SJCRH30 (cell line): ENCODE measurements around the gene GPR148. TPM values are rescaled to one million over a fixed set of nuclear protein-coding genes. Genes with fewer than 3 reads are reported as not detected.
"Not testable (repeated sequence)": the region's sequence is repeated elsewhere in the genome, so short reads cannot be mapped to it uniquely, and the experiment has no call there.

Source experiments
- DNase-seq, 2 experiments: peaks; one replicate each; pipeline ENCODE4 v3.0.0-alpha.2; 2015 to 2020
- H3K27ac ChIP-seq: fragments of 250-450 bp; sonication (Bioruptor Pico); 2 replicates; pipeline ENCODE4 v1.5.1; 2020; ENCODE audit warnings: mild to moderate bottlenecking, moderate library complexity
- H3K27me3 ChIP-seq: fragments of 250-450 bp; sonication (Bioruptor Pico); 2 replicates; pipeline ENCODE4 v1.5.1; 2020; ENCODE audit warnings: mild to moderate bottlenecking, moderate library complexity
- H3K36me3 ChIP-seq: fragments of 250-450 bp; sonication (Bioruptor Pico); 2 replicates; pipeline ENCODE4 v1.5.1; 2020; ENCODE audit warnings: mild to moderate bottlenecking, moderate library complexity
- H3K4me1 ChIP-seq: fragments of 250-450 bp; sonication (Bioruptor Pico); 2 replicates; pipeline ENCODE4 v1.5.1; 2020; ENCODE audit warnings: mild to moderate bottlenecking, moderate library complexity
- H3K4me3 ChIP-seq: fragments of 250-450 bp; sonication (Bioruptor Pico); 2 replicates; pipeline ENCODE4 v1.5.1; 2020; ENCODE audit warnings: mild to moderate bottlenecking, moderate library complexity
- H3K9me3 ChIP-seq: fragments of 250-450 bp; sonication (Bioruptor Pico); replicated peaks from 2 replicates; pipeline ENCODE4 v1.5.1; 2020; ENCODE audit warnings: mild to moderate bottlenecking, moderate library complexity
- total RNA-seq: library from RNA; depleted of rRNA; stranded (reverse); fragments of >200 nt; shearing (Covaris generic); gene quantifications from 2 replicates; pipeline ENCODE4 v1.2.3, GENCODE V29; 2014; rRNA removed

The GPR148 gene
- total RNA-seq: not detected in 2 replicates

- no peak within 1 kb of the TSS for H3K4me3 ChIP-seq
- H3K9me3 ChIP-seq: no peaks in the 10 kb centered on the region
Observed at GRCh38 chr2:130728549-130729316, at the start of gene GPR148. GPR148 (plus strand) TSS chr2:130729070; CDS start chr2:130729152, 82 bp downstream.

GRCh38 chr2:130692041-130692770 lies 36.7 kb upstream of the GPR148 start:
- H3K4me1 ChIP-seq, H3K36me3 ChIP-seq, H3K27me3 ChIP-seq, H3K4me3 ChIP-seq, H3K27ac ChIP-seq, DNase-seq, H3K9me3 ChIP-seq: not testable (repeated sequence)

More at GRCh38 chr2:130728549-130729316, at the start of gene GPR148:
- no peak for DNase-seq
- Histone ChIP-seq H3K27me3 (no peaks in the 10 kb centered on the region), H3K36me3 (no peaks in the 10 kb centered on the region), H3K27ac (no peak within 1 kb of the TSS), H3K4me1 (no peaks in the 10 kb centered on the region)

GRCh38 chr2:130693474-130693873 lies 35.4 kb upstream of the GPR148 start:
- H3K9me3 ChIP-seq, DNase-seq, H3K36me3 ChIP-seq: not testable (repeated sequence)

GRCh38 chr2:130703250-130703649 lies 25.6 kb upstream of the GPR148 start:
- not testable (repeated sequence) for H3K9me3 ChIP-seq, H3K4me3 ChIP-seq, H3K4me1 ChIP-seq, H3K27ac ChIP-seq, H3K27me3 ChIP-seq, DNase-seq, H3K36me3 ChIP-seq

More at GRCh38 chr2:130693474-130693873, 35.4 kb upstream of the GPR148 start:
- H3K4me1 ChIP-seq, H3K27me3 ChIP-seq, H3K4me3 ChIP-seq, H3K27ac ChIP-seq: not testable (repeated sequence)

GRCh38 chr2:130714795-130715194 lies 14.1 kb upstream of the GPR148 start:
- not testable (repeated sequence) for H3K9me3 ChIP-seq, H3K27me3 ChIP-seq, H3K4me1 ChIP-seq, DNase-seq, H3K36me3 ChIP-seq, H3K4me3 ChIP-seq, H3K27ac ChIP-seq

- DNase-seq: no peak
- no peaks in the 10 kb centered on the region for H3K27me3 ChIP-seq
- H3K36me3 ChIP-seq: no peaks in the 10 kb centered on the region
- no peaks in the 10 kb centered on the region for H3K9me3 ChIP-seq
- H3K4me3 ChIP-seq: no peak overlapping the region
- no peak overlapping the region for H3K27ac ChIP-seq
- H3K4me1 ChIP-seq: no peaks in the 10 kb centered on the region
Observed at GRCh38 chr2:130720036-130720435, 8.8 kb upstream of the GPR148 start.

- Histone ChIP-seq H3K36me3 (no peaks in the 10 kb centered on the region), H3K4me3 (no peak overlapping the region), H3K9me3 (no peaks in the 10 kb centered on the region), H3K4me1 (no peaks in the 10 kb centered on the region), H3K27ac (no peak overlapping the region), H3K27me3 (no peaks in the 10 kb centered on the region)
- DNase-seq: no peak
Observed at GRCh38 chr2:130720528-130720927, 8.3 kb upstream of the GPR148 start.

GRCh38 chr2:130724455-130724854 lies 4.4 kb upstream of the GPR148 start:
- H3K4me1 ChIP-seq: no peaks in the 10 kb centered on the region
- H3K27ac ChIP-seq: no peak overlapping the region
- H3K36me3 ChIP-seq: no peaks in the 10 kb centered on the region
- no peak overlapping the region for H3K4me3 ChIP-seq
- H3K9me3 ChIP-seq: no peaks in the 10 kb centered on the region
- H3K27me3 ChIP-seq: no peaks in the 10 kb centered on the region
- no peak for DNase-seq

- Histone ChIP-seq H3K27me3 (no peaks in the 10 kb centered on the region), H3K36me3 (no peaks in the 10 kb centered on the region), H3K4me3 (no peak overlapping the region), H3K27ac (no peak overlapping the region), H3K9me3 (no peaks in the 10 kb centered on the region), H3K4me1 (no peaks in the 10 kb centered on the region)
- DNase-seq: no peak
Observed at GRCh38 chr2:130726614-130727180, 2.2 kb upstream of the GPR148 start.

- H3K4me3 ChIP-seq: no peak overlapping the region
- H3K27me3 ChIP-seq: no peaks in the 10 kb centered on the region
- H3K4me1 ChIP-seq: no peaks in the 10 kb centered on the region
- no peak overlapping the region for H3K27ac ChIP-seq
- H3K9me3 ChIP-seq: no peaks in the 10 kb centered on the region
- no peak for DNase-seq
- H3K36me3 ChIP-seq: no peaks in the 10 kb centered on the region
Observed at GRCh38 chr2:130727286-130727924, 1.5 kb upstream of the GPR148 start.

- Histone ChIP-seq H3K4me3 (no peak overlapping the region), H3K9me3 (no peaks in the 10 kb centered on the region), H3K27ac (no peak overlapping the region), H3K27me3 (no peaks in the 10 kb centered on the region), H3K36me3 (no peaks in the 10 kb centered on the region), H3K4me1 (no peaks in the 10 kb centered on the region)
- no peak for DNase-seq
Observed at GRCh38 chr2:130728007-130728454, 839 bp upstream of the GPR148 start.

- Histone ChIP-seq H3K27me3 (no peaks in the 10 kb centered on the region), H3K27ac (no peak overlapping the region), H3K36me3 (no peaks in the 10 kb centered on the region), H3K9me3 (no peaks in the 10 kb centered on the region), H3K4me3 (no peak overlapping the region), H3K4me1 (no peaks in the 10 kb centered on the region)
- DNase-seq: no peak
Observed at GRCh38 chr2:130729322-130730299, 741 bp downstream of the GPR148 start.

GRCh38 chr2:130732257-130732656 lies 3.4 kb downstream of the GPR148 start:
- H3K36me3 ChIP-seq, H3K27ac ChIP-seq, H3K9me3 ChIP-seq, DNase-seq, H3K4me3 ChIP-seq, H3K27me3 ChIP-seq, H3K4me1 ChIP-seq: not testable (repeated sequence)

GRCh38 chr2:130735200-130735599 lies 6.3 kb downstream of the GPR148 start:
- Histone ChIP-seq H3K27me3 (no peaks in the 10 kb centered on the region), H3K4me3 (no peak overlapping the region)
- DNase-seq: no peak

More at GRCh38 chr2:130735200-130735599, 6.3 kb downstream of the GPR148 start:
- no peaks in the 10 kb centered on the region for H3K36me3 ChIP-seq
- no peaks in the 10 kb centered on the region for H3K9me3 ChIP-seq
- H3K27ac ChIP-seq: no peak overlapping the region
- H3K4me1 ChIP-seq: no peaks in the 10 kb centered on the region
